HepG2 (cell line): ENCODE measurements around the gene AJM1. TPM values are rescaled to one million over a fixed set of nuclear protein-coding genes. Genes with fewer than 3 reads are reported as not detected.
A peak's percentile ranks its signal among the peaks of the same experiment; 100 is the strongest.

Experiments used
- ATAD3A ChIP-seq: sonication (generic); formaldehyde crosslinking; IDR thresholded peaks from 2 replicates; pipeline ENCODE4 v1.4.0; 2020; ENCODE audit warnings: missing genetic modification reagents
- ESRRA ChIP-seq: sonication (generic); formaldehyde crosslinking; IDR thresholded peaks from 2 replicates; pipeline ENCODE4 v1.5.1; 2020; ENCODE audit warnings: mild to moderate bottlenecking, low read depth, missing genetic modification reagents
- FOXP1 ChIP-seq, 2 experiments: fragments of 450-650 bp in 1 of 2; IDR thresholded peaks; 2 replicates each; pipeline ENCODE4 v1.6.1; 2017 to 2018; ENCODE audit warnings: antibody characterized with exemption in 1 of 2
- HDAC6 ChIP-seq: fragments of 200-600 bp; sonication (generic); IDR thresholded peaks from 2 replicates; pipeline ENCODE4 v1.7.0; 2017; ENCODE audit warnings: mild to moderate bottlenecking, antibody characterized with exemption, low read length, low read depth
- MAFF ChIP-seq: IDR thresholded peaks from 2 replicates; pipeline ENCODE4 v1.6.1; 2011; ENCODE audit warnings: low read depth, low read length, improper control_type of control experiment
- MLLT10 ChIP-seq: sonication (generic); formaldehyde crosslinking; IDR thresholded peaks from 2 replicates; pipeline ENCODE4 v1.4.0; 2020; ENCODE audit warnings: missing genetic modification reagents
- SALL1 ChIP-seq: sonication (generic); formaldehyde crosslinking; IDR thresholded peaks from 2 replicates; pipeline ENCODE4 v1.8.0; 2022; ENCODE audit warnings: mild to moderate bottlenecking, missing genetic modification reagents
- SMAD1 ChIP-seq: sonication (generic); formaldehyde crosslinking; IDR thresholded peaks from 2 replicates; pipeline ENCODE4 v1.4.0; 2020; ENCODE audit warnings: missing genetic modification reagents, low read depth, mild to moderate bottlenecking, borderline replicate concordance
- SNAPC4 ChIP-seq: sonication (generic); formaldehyde crosslinking; IDR thresholded peaks from 2 replicates; pipeline ENCODE4 v1.4.0; 2020; ENCODE audit warnings: mild to moderate bottlenecking, missing genetic modification reagents
- SPEN ChIP-seq: sonication (generic); formaldehyde crosslinking; IDR thresholded peaks from 2 replicates; pipeline ENCODE4 v1.5.1; 2020; ENCODE audit warnings: low read depth, mild to moderate bottlenecking, missing genetic modification reagents
- SYNCRIP ChIP-seq: fragments of 200-400 bp; formaldehyde crosslinking; IDR thresholded peaks from 2 replicates; pipeline ENCODE4 v1.6.1; 2018; ENCODE audit warnings: mild to moderate bottlenecking, low read depth, low read length; ENCODE audit not compliant: insufficient read depth
- TBP ChIP-seq: sonication (generic); formaldehyde crosslinking; IDR thresholded peaks from 2 replicates; pipeline ENCODE4 v1.5.0; 2020; ENCODE audit warnings: missing genetic modification reagents
- TEAD2 ChIP-seq: sonication (generic); formaldehyde crosslinking; IDR thresholded peaks from 2 replicates; pipeline ENCODE4 v1.9.0; 2021; ENCODE audit warnings: missing genetic modification reagents
- ZBTB1 ChIP-seq: sonication (generic); formaldehyde crosslinking; IDR thresholded peaks from 2 replicates; pipeline ENCODE4 v1.4.0; 2020; ENCODE audit warnings: missing genetic modification reagents, borderline replicate concordance
- ZNF260 ChIP-seq: sonication (generic); formaldehyde crosslinking; IDR thresholded peaks from 2 replicates; pipeline ENCODE4 v1.4.0; 2020; ENCODE audit warnings: missing genetic modification reagents, low read depth, mild to moderate bottlenecking, borderline replicate concordance
- ZNF276 ChIP-seq: sonication (generic); formaldehyde crosslinking; IDR thresholded peaks from 2 replicates; pipeline ENCODE4 v1.4.0; 2020; ENCODE audit warnings: mild to moderate bottlenecking, low read depth, missing genetic modification reagents
- ZNF543 ChIP-seq: sonication (generic); formaldehyde crosslinking; IDR thresholded peaks from 2 replicates; pipeline ENCODE4 v1.4.0; 2020; ENCODE audit warnings: mild to moderate bottlenecking, missing genetic modification reagents
- ZNF556 ChIP-seq: sonication (generic); formaldehyde crosslinking; IDR thresholded peaks from 2 replicates; pipeline ENCODE4 v1.4.0; 2020; ENCODE audit warnings: mild to moderate bottlenecking, missing genetic modification reagents, borderline replicate concordance
- ZNF670 ChIP-seq: sonication (generic); formaldehyde crosslinking; IDR thresholded peaks from 2 replicates; pipeline ENCODE4 v1.8.0; 2022; ENCODE audit warnings: mild to moderate bottlenecking, missing genetic modification reagents, borderline replicate concordance
- ZNF709 ChIP-seq: sonication (generic); formaldehyde crosslinking; IDR thresholded peaks from 2 replicates; pipeline ENCODE4 v1.5.0; 2020; ENCODE audit warnings: mild to moderate bottlenecking, missing genetic modification reagents
- ZNF780A ChIP-seq: sonication (generic); formaldehyde crosslinking; IDR thresholded peaks from 2 replicates; pipeline ENCODE4 v1.8.0; 2022; ENCODE audit warnings: mild to moderate bottlenecking, missing genetic modification reagents, moderate library complexity
- ZNF816 ChIP-seq: sonication (generic); formaldehyde crosslinking; IDR thresholded peaks from 2 replicates; pipeline ENCODE4 v1.8.0; 2022; ENCODE audit warnings: missing genetic modification reagents, mild to moderate bottlenecking, borderline replicate concordance
- polyA plus RNA-seq, 8 experiments: library from polyadenylated mRNA; depleted of rRNA in 3 of 8; stranded (reverse) in 7 of 8; unstranded in 1 of 8; fragments of >200 nt; fragmentation: Illumina TruSeq in 4 of 8; extraction: Trizol in 4 of 8; gene quantifications; 2 replicates each; pipeline versions ENCODE4 v1.2.1 to v1.2.3, GENCODE V29; 2011 to 2016; ENCODE audit warnings: low read depth in 4 of 8, missing spikeins in 1 of 8, mixed read lengths in 1 of 8; ENCODE audit not compliant: insufficient read depth in 1 of 8
- total RNA-seq, 5 experiments: library from RNA; depleted of rRNA; stranded (reverse); fragments of >200 nt; fragmentation: Illumina TruSeq; extraction: Trizol; gene quantifications; 2 replicates each; pipeline ENCODE4 v1.2.3, GENCODE V29; 2016; ENCODE audit warnings: low read depth in 1 of 5
- TF ChIP-seq, protein P1 (sequence below): sonication (generic); formaldehyde crosslinking; IDR thresholded peaks from 2 replicates; pipeline ENCODE4 v1.8.0; 2022; ENCODE audit warnings: mild to moderate bottlenecking, missing genetic modification reagents, moderate library complexity

Gene AJM1
- total and polyA plus RNA-seq, 2 of the 13 experiments (the other 11 are each of a cell fraction or from before 2014, with no cell fraction given): 1.1 to 1.2 TPM

DNA sequence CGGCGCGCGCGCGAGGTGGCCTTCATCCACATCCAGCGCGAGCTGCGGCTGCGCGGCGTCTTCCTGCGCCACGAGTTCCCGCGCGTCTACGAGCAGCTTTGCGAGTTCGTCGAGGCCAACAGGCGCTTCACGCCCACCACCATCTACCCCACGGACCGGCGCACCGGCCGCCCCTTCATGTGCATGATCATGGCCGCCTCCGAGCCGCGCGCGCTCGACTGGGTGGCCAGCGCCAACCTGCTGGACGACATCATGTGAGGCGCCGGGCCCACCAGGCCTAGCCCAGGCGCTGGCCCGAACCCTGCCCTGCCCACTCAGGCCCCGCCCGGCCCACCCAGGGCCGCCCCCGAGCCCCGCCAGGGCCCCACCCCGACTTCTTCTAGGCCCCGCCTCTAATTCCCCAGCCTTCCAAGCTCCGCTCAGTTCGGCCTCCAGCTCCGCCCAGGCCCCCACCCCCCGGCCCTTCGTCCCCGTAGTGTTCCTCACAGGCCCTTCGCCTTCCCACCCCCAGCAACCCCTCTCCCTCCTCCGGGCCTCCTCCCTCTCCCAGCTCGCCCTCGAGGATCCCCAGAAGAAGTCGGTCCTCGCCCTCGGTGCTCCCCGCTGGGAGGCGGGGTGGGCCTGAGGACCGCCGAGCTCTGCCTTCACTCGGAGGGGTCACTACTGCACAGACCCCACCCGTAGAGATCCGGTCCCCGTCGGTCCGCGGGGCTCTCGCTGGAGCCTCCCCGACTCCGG is 5.0 kb downstream of the AJM1 start (continued):
- TF ChIP-seq SNAPC4 (CRISPR knock-in tag): no peak
- no peak for TF ChIP-seq ESRRA (CRISPR knock-in tag)
- TF ChIP-seq SPEN (CRISPR knock-in tag): 0 out of 2 replicates have a peak, but pooled peaks have one; percentile 11
- TF ChIP-seq TBP (CRISPR knock-in tag): no peak
- no peak for TF ChIP-seq TEAD2 (CRISPR knock-in tag)
- no peak for TF ChIP-seq SYNCRIP
- TF ChIP-seq ZNF260 (CRISPR knock-in tag): no peak
- no peak for TF ChIP-seq MAFF
- no peak for TF ChIP-seq ZNF556 (CRISPR knock-in tag)
- no peak for TF ChIP-seq FOXP1 (IDR thresholded peaks at IDR 0.05)
- TF ChIP-seq FOXP1 (CRISPR knock-in tag; IDR thresholded peaks at IDR 0.05): no peak
- no peak for TF ChIP-seq SALL1
- no peak for TF ChIP-seq HDAC6
- TF ChIP-seq, protein P1, sequence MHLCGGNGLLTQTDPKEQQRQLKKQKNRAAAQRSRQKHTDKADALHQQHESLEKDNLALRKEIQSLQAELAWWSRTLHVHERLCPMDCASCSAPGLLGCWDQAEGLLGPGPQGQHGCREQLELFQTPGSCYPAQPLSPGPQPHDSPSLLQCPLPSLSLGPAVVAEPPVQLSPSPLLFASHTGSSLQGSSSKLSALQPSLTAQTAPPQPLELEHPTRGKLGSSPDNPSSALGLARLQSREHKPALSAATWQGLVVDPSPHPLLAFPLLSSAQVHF (CRISPR knock-in tag): no peak
- TF ChIP-seq ZNF816 (CRISPR knock-in tag): no peak
- TF ChIP-seq ZNF670 (CRISPR knock-in tag): no peak
- no peak for TF ChIP-seq ZNF276 (CRISPR knock-in tag)
- no peak for TF ChIP-seq ATAD3A (CRISPR knock-in tag)
- TF ChIP-seq ZNF780A: no peak
- no peak; the same call in 1 of the 2 replicates for TF ChIP-seq SMAD1 (CRISPR knock-in tag)
- TF ChIP-seq ZNF709 (CRISPR knock-in tag): 0 out of 2 replicates have a peak, but pooled peaks have one; percentile 7
- TF ChIP-seq ZBTB1 (CRISPR knock-in tag): no peak
- no peak for TF ChIP-seq ZNF543
- TF ChIP-seq MLLT10 (CRISPR knock-in tag): no peak
